PC-3 (cell line): ENCODE results near the gene POGLUT2. TPM values are rescaled to one million over a fixed set of nuclear protein-coding genes. Genes with fewer than 3 reads are reported as not detected.

Experiments used
- ATAC-seq: fragments of 200-7000 bp; cut with Tn5 transposase; 2 replicates; pipeline ENCODE4 v1.9.1; 2020; ENCODE audit warnings: mild to moderate bottlenecking, moderate library complexity
- BruUV-seq: library from RNA; stranded (reverse); fragments of 400-500 nt; replicated peaks from 2 replicates; lab custom pipeline; 2021; lab: Mats Ljungman, UMichigan
- CTCF ChIA-PET: fragments of 300-600 bp; sonication (Branson Sonifier 250); formaldehyde crosslinking; loops from one replicate; lab custom pipeline; 2022; ENCODE audit warnings: antibody characterized with exemption; lab: Charles Lee
- POLR2A ChIA-PET: fragments of 300-600 bp; sonication (Branson Sonifier 250); formaldehyde crosslinking; loops from one replicate; lab custom pipeline; 2022; ENCODE audit warnings: antibody characterized with exemption; ENCODE audit not compliant: unreplicated experiment; lab: Charles Lee
- DNase-seq: peaks from one replicate; pipeline ENCODE4 v3.0.0-alpha.2; 2015
- H2AFZ ChIP-seq: fragments of 300-600 bp; sonication (generic); 2 replicates; pipeline ENCODE4 v1.6.0; 2016; ENCODE audit warnings: antibody characterized with exemption, low read length
- H3F3A ChIP-seq: fragments of 300-600 bp; sonication (generic); one replicate; pipeline ENCODE4 v1.6.0; 2017; ENCODE audit warnings: antibody characterized with exemption, low read length, control low read depth, mild to moderate bottlenecking; ENCODE audit not compliant: unreplicated experiment
- H3K27ac ChIP-seq: fragments of 300-600 bp; sonication (generic); 2 replicates; pipeline ENCODE4 v1.5.1; 2016; ENCODE audit warnings: mild to moderate bottlenecking, low read length
- H3K27me3 ChIP-seq: fragments of 300-600 bp; sonication (generic); 2 replicates; pipeline ENCODE4 v1.6.1; 2016; ENCODE audit warnings: low read length, mixed read lengths
- H3K36me3 ChIP-seq: fragments of 300-600 bp; sonication (generic); 2 replicates; pipeline ENCODE4 v1.6.1; 2016; ENCODE audit warnings: low read depth, mixed run types, low read length, mixed read lengths
- H3K4me1 ChIP-seq: fragments of 300-600 bp; sonication (generic); 2 replicates; pipeline ENCODE4 v1.5.1; 2016; ENCODE audit warnings: low read length; ENCODE audit not compliant: insufficient read depth
- H3K4me2 ChIP-seq: fragments of 300-600 bp; sonication (generic); 2 replicates; pipeline ENCODE4 v1.6.0; 2016; ENCODE audit warnings: low read length
- H3K4me3 ChIP-seq: fragments of 300-600 bp; sonication (generic); 2 replicates; pipeline ENCODE4 v1.5.1; 2016; ENCODE audit warnings: mild to moderate bottlenecking, low read length, mixed read lengths
- H3K79me2 ChIP-seq: fragments of 300-600 bp; sonication (generic); 2 replicates; pipeline ENCODE4 v1.6.1; 2017; ENCODE audit warnings: low read length, mixed read lengths
- H3K9ac ChIP-seq: fragments of 300-600 bp; sonication (generic); 2 replicates; pipeline ENCODE4 v1.6.0; 2016; ENCODE audit warnings: mild to moderate bottlenecking, low read length
- H3K9me2 ChIP-seq: fragments of 300-600 bp; sonication (generic); replicated peaks from 2 replicates; pipeline ENCODE4 v1.6.1; 2016; ENCODE audit warnings: mixed run types, low read length, mixed read lengths
- H3K9me3 ChIP-seq: fragments of 300-600 bp; sonication (generic); 2 replicates; pipeline ENCODE4 v1.6.1; 2016; ENCODE audit warnings: low read length, mixed read lengths
- H4K20me1 ChIP-seq: fragments of 300-600 bp; sonication (generic); 2 replicates; pipeline ENCODE4 v1.6.1; 2016; ENCODE audit warnings: low read length, mixed read lengths
- EZH2 ChIP-seq: fragments of 300-600 bp; sonication (generic); IDR thresholded peaks from one replicate; pipeline ENCODE4 v1.6.1; 2017; ENCODE audit warnings: antibody characterized with exemption, mild to moderate bottlenecking, low read length; ENCODE audit not compliant: unreplicated experiment
- EZH2phosphoT487 ChIP-seq: fragments of 300-600 bp; sonication (generic); IDR thresholded peaks from 2 replicates; pipeline ENCODE4 v1.6.1; 2018; ENCODE audit warnings: mild to moderate bottlenecking, antibody characterized with exemption, low read length, borderline replicate concordance
- intact Hi-C: fragments of 100-400 bp; cut with micrococcal nuclease; formaldehyde crosslinking; loops from 2 replicates; pipeline ENCODE4 v1.9.0; 2023
- total RNA-seq: library from RNA; depleted of rRNA; stranded (reverse); fragments of >200 nt; gene quantifications from 2 replicates; pipeline ENCODE4 v1.2.3, GENCODE V29; 2014
- TF ChIP-seq, protein P1 (sequence below): fragments of 300-600 bp; sonication (generic); conservative IDR thresholded peaks from 2 replicates; pipeline ENCODE4 v1.5.1; 2017; ENCODE audit warnings: antibody characterized with exemption, low read depth, mild to moderate bottlenecking, low read length

POGLUT2 gene
- total RNA-seq, 1 experiment from 2014 or later: 6.7 TPM

DNA sequence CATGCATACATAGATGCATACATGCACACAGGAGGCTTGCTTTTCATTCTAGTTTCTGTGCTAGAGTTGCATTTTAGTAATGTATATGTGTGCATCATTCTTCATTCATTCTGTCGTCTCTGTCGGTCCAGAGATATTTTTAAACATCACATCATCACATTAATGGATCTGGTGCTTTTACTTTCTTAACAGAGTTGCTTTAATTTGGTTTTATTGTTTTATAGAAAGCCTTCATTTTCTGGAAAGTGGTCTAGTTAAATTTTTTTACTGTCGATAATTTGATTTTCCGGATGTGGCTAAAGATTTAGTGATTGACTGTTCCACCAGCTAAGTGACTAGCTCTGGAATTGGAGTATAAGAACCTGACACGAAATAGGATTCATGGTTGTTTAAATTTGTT, 17.0 kb upstream of the POGLUT2 start:
- CTCF ChIA-PET: no interaction called here
- TF ChIP-seq, protein P1, sequence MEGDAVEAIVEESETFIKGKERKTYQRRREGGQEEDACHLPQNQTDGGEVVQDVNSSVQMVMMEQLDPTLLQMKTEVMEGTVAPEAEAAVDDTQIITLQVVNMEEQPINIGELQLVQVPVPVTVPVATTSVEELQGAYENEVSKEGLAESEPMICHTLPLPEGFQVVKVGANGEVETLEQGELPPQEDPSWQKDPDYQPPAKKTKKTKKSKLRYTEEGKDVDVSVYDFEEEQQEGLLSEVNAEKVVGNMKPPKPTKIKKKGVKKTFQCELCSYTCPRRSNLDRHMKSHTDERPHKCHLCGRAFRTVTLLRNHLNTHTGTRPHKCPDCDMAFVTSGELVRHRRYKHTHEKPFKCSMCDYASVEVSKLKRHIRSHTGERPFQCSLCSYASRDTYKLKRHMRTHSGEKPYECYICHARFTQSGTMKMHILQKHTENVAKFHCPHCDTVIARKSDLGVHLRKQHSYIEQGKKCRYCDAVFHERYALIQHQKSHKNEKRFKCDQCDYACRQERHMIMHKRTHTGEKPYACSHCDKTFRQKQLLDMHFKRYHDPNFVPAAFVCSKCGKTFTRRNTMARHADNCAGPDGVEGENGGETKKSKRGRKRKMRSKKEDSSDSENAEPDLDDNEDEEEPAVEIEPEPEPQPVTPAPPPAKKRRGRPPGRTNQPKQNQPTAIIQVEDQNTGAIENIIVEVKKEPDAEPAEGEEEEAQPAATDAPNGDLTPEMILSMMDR: no peak
- TF ChIP-seq EZH2: no peak
- no peak for TF ChIP-seq EZH2phosphoT487

DNA sequence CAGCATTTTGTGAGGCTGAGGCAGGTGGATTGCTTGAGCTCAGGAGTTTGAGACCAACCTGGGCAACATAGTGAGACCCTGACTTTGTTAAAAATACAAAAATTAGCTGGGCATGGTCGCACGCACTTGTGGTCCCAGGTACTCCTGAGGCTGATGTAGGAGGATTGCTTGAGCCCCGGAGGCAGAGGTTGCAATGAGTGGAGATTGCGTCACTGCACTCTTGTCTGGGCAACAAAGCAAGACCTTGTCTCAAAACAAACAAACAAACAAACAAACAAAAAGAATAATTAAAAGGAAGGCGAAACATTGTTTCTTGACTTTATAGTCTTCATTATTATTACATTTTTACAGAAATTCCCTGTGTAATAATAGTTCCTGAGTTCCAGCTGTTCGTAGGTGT, 16.0 kb upstream of the POGLUT2 start:
- POLR2A ChIA-PET: no interaction called here
- Histone ChIP-seq H3K4me2 (no peak overlapping the region), H3K36me3 (no peaks in the 10 kb centered on the region), H4K20me1 (no peaks in the 10 kb centered on the region), H3K4me1 (no peaks in the 10 kb centered on the region), H3K4me3 (no peak overlapping the region), H2AFZ (no peak overlapping the region), H3K9me2 (no peaks in the 10 kb centered on the region), H3K9me3 (no peaks in the 10 kb centered on the region), H3K9ac (no peak overlapping the region), H3K79me2 (0 out of 2 replicates have a peak, but pooled peaks cover 4% of the 10 kb centered on the region), H3F3A (no peaks in the 10 kb centered on the region), H3K27ac (no peak overlapping the region), H3K27me3 (no peaks in the 10 kb centered on the region)
- no peak for ATAC-seq
- CTCF ChIA-PET: no interaction called here
- intact Hi-C loops: no loop called here
- no peak for TF ChIP-seq EZH2
- no peak for TF ChIP-seq EZH2phosphoT487
- TF ChIP-seq, protein P1: no peak
- no peak for DNase-seq
- no TSS peak for BruUV-seq

More for the DNA sequence above, 17.0 kb upstream of the POGLUT2 start:
- 0 out of 2 replicates have a peak, but pooled peaks cover 4% of the 10 kb centered on the region for H3K79me2 ChIP-seq
- no peak overlapping the region for H2AFZ ChIP-seq
- no peak overlapping the region for H3K9ac ChIP-seq
- BruUV-seq: no TSS peak
- no peaks in the 10 kb centered on the region for H4K20me1 ChIP-seq
- DNase-seq: no peak
- no peak overlapping the region for H3K4me3 ChIP-seq
- POLR2A ChIA-PET: no interaction called here
- H3K27ac ChIP-seq: no peak overlapping the region
- no peaks in the 10 kb centered on the region for H3K9me3 ChIP-seq
- no peaks in the 10 kb centered on the region for H3K4me1 ChIP-seq
- ATAC-seq: no peak
- no peak overlapping the region for H3K4me2 ChIP-seq
- H3K9me2 ChIP-seq: no peaks in the 10 kb centered on the region
- H3K27me3 ChIP-seq: no peaks in the 10 kb centered on the region
- intact Hi-C loops: no loop called here
- H3F3A ChIP-seq: no peaks in the 10 kb centered on the region
- no peaks in the 10 kb centered on the region for H3K36me3 ChIP-seq

DNA sequence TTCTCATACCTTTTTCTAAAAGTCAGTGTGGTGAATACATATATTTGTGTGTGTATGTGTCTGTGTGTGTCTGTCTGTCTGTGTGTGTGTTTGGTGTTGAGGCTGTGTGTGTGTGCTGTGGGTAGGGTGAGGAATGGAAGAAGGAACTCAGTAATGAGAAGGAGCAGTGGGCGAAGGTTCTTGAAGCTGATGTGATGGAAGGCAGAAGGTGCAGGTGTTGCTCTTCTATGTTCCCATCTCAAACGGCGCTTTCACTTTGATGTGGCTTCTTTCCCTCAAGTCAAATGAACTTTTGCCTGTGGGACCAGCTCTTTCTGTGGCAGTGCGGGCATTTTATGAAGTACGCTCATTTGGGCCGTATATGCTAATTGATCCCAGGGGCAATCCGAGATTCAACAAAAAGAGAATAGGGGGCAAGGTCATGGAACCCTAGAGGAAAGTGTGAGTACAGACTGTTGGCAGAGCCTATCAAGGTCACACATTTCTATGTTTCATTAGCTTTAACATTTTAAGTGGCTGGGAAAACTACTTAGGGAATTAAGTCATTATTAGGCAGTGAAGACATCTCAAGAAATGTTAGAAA, 15.3 kb upstream of the POGLUT2 start:
- Histone ChIP-seq H3K79me2 (0 out of 2 replicates have a peak, but pooled peaks cover 4% of the 10 kb centered on the region), H3K36me3 (no peaks in the 10 kb centered on the region), H3K27ac (no peak overlapping the region), H3K27me3 (no peaks in the 10 kb centered on the region), H3K9me3 (no peaks in the 10 kb centered on the region), H3K4me2 (no peak overlapping the region), H3K4me3 (no peak overlapping the region), H3K9ac (no peak overlapping the region), H2AFZ (no peak overlapping the region), H3K4me1 (no peaks in the 10 kb centered on the region), H4K20me1 (no peaks in the 10 kb centered on the region), H3K9me2 (no peaks in the 10 kb centered on the region), H3F3A (no peaks in the 10 kb centered on the region)
- intact Hi-C loops: no loop called here
- ChIA-PET CTCF (no interaction called here), POLR2A (no interaction called here)
- TF ChIP-seq, protein P1: no peak
- TF ChIP-seq EZH2: no peak
- no peak for TF ChIP-seq EZH2phosphoT487
- ATAC-seq: no peak
- no peak for DNase-seq
- no TSS peak for BruUV-seq
